ENCODE measurements around the gene TTLL13.

- no peak for TF ChIP-seq CTCF (IDR thresholded peaks at IDR 0.05)
- TF ChIP-seq POLR2A (IDR thresholded peaks at IDR 0.05): no peak
These were observed 42.1 kb upstream of the TTLL13 start for GRCh38 chr15:90207252-90207651.

Measured in right lobe of liver (tissue), 4 donors.